IPS DF 4.7 (cell line): ENCODE data around the gene RAB26.

ENCODE experiments used
- DNase-seq: peaks from one replicate; pipeline ENCODE4 v3.0.0-alpha.2; 2013; ENCODE audit warnings: low spot score; ENCODE audit errors: extremely low read depth

RAB26 gene

DNA sequence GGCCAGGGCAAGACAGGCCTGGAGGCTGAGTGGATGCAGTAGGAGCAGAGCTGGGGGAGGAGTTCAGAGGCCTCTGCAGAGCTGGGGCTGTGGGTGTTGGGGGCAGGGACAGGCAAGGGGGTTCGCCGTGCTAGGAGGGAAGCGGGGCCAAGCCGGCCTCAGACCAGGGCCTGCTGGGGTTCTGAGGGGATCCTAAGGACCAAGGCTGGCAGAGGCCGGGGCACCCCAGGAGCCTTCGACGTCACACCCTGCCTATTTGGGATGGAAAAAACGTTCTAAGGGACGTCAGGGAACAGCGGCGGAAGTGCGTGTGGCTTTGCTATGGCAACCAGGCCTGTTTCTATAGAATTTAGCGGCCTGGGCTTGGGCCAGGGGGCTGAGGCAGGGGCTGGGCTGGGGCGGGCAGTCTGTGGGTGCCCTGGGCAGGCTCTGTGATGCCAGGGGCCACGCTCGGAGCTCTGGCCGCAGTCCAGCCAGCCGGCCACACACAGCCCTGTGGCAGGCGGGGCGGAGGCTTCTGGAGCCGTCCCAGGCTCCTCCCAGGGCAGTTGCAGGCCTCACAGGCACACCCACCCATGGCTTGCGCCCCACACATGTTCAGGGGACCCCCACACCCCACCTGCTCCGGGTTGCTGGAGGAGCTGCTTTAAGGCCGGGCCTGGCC, 10.9 kb downstream of the RAB26 start:
- DNase-seq: no peak

GRCh38 chr16:2160915-2161551, 12.6 kb downstream of the RAB26 start:
- no peak for DNase-seq

- DNase-seq: no peak
Measured at GRCh38 chr16:2161911-2162310, 13.5 kb downstream of the RAB26 start.

DNA sequence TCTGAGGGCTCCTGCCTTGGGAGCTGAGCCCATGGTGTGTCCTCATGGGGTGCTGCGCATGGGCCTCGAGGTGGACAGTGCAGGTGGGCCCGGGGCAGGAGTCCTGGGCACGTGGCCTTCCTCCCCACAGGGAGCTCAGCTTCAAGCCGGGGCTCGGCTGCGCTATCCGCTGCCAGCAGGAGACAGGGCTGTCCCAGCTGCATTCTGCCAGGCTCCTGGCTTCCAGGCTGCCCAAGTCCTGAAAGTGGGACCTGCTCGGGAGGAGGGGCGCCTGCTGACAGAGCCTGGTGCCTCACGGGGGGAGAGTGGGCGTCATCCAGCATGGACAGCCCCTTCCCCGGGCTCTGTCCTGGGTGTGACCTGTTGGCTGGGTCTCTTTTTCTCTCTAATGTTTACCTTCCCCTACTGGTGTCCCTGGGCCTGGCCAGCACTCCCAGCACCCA, 14.3 kb downstream of the RAB26 start:
- no peak for DNase-seq

DNA sequence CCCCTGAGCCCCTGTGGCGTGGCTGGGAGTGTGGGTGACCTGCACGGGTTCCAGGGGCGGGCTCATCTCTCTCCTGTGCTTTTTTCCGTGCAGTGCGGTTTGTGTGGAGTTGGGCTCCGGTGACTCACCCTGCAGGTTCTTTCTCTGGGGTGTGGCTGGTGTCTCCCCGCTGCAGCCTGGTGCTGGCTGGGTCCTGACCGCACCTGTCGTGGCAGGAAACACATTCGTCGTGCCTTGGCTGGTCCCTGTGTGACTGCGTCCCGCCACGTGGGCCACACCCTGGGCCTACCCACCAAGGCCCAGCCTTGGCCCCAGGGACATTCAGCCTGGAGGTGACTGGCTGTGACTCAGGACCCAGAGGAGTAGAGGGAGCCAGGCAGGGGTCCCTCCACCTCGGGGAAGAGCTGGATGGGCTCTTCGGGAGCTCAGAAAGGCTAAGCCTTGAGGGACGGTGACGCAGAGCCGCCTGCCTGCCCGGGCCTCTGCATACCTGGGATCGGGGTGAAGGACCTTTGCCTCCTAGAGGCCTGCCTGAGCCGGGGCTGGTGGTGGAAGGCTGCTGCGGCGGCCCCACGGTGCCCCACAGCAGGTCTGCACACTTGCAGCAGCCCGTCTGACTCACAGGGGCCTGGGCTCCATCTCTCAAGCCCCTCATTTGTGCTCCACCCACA, 14.9 kb downstream of the RAB26 start:
- DNase-seq: no peak

DNA sequence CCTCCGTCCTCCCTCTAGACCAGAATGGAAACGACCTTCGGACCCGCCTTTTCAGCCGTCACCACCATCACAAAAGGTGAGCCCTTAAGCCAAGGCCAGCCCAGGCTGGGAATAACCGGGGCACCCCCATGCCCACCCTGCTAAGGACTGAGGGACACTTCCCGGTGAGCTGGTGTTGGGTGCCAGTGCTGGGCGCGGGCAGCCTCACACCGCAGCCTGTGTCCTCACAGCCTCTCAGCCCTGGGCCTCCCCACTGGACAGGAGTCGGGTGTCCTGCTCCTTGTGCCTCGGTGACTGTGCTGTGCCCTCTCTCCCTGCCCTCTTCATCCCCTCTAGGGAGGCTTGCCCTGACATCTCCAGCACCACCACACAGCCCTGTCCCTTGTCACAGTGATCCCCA, 17.4 kb downstream of the RAB26 start:
- no peak for DNase-seq

- no peak for DNase-seq
Measured at GRCh38 chr16:2166263-2167067, 18.0 kb downstream of the RAB26 start.

DNA sequence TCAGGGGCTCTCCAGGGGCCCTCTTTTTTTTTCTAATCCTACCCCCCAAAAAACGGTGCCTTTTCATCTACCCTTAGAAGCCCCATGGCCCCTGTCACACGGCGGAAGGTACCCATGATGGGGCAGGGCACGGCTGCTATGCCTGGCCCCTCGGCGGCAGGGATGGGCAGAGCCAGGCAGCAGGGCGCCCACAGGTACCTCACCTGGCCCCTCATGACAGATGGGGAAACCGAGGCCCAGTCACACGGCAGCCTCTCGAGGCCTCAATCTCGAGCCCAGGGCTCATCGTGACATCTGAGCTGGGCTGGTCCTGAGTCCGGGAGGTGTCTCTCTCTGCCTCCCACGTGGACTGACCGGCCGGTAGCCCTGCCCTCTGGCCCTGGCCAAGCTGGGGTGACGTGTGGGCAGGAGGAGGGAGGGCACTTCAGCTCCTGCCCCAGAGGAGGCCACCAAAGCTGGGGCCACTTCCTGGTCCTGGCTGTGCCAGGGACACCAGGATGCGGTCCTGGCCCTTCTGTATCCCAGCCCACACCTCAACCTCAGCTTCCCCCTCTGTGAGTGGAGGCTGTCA, 18.7 kb downstream of the RAB26 start:
- no peak for DNase-seq

- DNase-seq: no peak
Measured at GRCh38 chr16:2170080-2170479, 21.7 kb downstream of the RAB26 start.

- DNase-seq: no peak
Measured at GRCh38 chr16:2170587-2171435, 22.4 kb downstream of the RAB26 start.

DNA sequence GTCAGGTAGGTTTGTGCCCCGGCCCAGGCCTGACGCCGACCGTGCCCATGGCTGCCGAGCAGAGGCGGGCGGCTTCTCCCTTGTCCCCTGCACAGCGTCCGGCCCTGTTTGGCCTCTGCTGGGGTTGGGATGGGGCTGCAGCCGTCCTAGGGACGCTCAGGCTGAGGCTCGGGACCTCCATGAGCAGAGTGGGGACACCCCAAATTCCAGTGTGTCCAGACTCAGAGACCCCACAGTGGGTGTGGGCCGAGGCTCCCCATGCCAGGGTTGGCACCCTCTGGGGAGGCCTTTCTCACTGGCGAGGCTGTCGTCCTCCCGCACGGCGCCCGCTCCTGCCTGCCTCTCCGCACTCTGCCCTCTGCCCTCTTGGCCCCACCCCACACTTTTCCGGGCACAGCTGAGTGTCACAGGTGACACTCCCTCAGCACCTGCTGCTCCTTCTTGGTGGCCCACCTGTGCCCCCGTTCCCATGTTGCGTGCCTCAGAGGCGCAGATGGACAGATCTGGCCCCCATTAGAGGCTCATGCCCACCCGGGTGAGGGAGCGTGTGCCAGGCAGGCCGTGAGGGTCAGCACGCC, 23.3 kb downstream of the RAB26 start:
- DNase-seq: no peak

DNA sequence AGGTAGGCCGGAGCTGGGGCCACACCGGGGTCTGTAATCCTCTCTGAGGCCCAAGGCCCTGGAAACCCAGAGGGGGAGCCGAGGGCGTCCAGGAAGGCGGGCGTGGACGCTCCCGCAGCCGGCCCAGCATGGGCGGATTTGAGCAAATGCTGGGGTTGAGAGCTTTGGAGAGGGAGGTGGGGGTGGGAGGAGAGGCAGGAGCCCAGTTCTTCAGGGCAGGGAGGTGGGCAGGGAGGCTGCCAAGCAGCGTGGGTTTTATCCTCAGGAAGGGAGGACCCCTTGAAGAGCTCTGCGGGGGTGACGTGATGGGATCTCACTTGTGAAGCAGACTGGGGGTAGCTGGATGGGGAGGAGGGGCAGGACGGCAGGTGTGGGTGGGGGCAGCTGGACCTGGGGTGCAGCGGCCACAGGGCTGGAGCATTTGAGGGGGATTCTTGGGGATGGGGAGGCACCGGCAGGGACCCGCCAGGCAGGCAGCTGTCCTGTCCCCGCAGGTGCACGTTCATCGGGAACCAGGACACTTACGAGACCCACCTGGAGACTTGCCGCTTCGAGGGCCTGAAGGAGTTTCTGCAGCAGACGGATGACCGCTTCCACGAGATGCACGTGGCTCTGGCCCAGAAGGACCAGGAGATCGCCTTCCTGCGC, 24.4 kb downstream of the RAB26 start:
- no peak for DNase-seq

- DNase-seq: no peak
Measured at GRCh38 chr16:2173366-2173765, 24.9 kb downstream of the RAB26 start.

- DNase-seq: no peak
Measured at GRCh38 chr16:2173916-2174315, 25.5 kb downstream of the RAB26 start.

GRCh38 chr16:2174396-2175131, 26.1 kb downstream of the RAB26 start:
- DNase-seq: no peak

- no peak for DNase-seq
Measured at GRCh38 chr16:2175454-2175853, 27.0 kb downstream of the RAB26 start.

GRCh38 chr16:2176047-2176446, 27.6 kb downstream of the RAB26 start:
- DNase-seq: no peak

DNA sequence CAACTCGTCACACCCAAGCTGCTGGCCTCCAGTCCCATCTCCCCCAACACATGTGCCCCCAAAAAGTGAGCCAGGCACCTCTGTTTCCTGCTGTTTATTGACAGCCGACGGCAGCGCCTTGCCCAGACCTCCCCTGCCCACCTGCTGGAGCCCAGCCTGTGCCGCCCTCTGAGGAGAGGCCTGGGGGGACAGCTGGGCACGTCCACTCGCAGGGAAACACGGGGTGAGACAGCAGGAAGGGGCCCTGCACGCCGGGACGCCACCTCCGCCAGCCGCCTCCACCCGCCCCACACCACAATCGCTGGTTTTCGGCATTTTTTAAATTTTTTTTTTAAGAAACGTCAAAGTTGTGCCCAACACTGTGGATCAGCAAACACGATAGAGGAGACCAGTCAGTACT, 28.7 kb downstream of the RAB26 start:
- no peak for DNase-seq

GRCh38 chr16:2177561-2177960, 29.1 kb downstream of the RAB26 start:
- DNase-seq: no peak
